SKM-1 treated with dmso at 0.1 percent for 144 hours (cell line): ENCODE results near the gene CASP7.
"Not testable (repeated sequence)": the region's sequence is repeated elsewhere in the genome, so short reads cannot be mapped to it uniquely, and the experiment has no call there.

Experiments used
- DNase-seq: peaks from one replicate; lab custom pipeline; 2025; ENCODE audit not compliant: unreplicated experiment; lab: John Stamatoyannopoulos, UW

CASP7 gene

DNA sequence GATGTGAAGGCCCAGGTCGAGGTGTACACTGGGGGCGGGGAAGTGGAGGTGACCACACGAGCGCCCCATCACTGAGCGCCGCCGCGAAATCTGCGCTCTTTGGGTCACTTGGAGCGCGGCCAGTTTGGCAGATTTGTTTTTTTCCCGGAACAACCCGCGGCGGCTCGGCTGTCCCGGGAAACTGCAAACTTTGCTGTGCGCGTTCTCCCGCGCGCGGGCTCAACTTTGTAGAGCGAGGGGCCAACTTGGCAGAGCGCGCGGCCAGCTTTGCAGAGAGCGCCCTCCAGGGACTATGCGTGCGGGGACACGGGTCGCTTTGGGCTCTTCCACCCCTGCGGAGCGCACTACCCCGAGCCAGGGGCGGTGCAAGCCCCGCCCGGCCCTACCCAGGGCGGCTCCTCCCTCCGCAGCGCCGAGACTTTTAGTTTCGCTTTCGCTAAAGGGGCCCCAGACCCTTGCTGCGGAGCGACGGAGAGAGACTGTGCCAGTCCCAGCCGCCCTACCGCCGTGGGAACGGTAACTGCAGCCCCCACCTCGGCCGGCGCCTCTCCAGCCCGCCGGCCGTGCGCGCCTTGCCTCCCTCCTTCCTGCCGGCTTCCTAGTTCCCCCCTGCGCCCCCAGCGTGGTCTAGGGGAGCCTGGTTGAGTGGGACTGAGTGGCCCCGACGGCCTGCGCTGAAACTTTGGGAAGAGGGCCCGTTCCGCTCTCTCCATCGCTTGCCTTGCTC is at the start of gene CASP7:
TSS of gene CASP7 (plus strand) at position 450 of the 727 bp plus-strand sequence. CDS start 17,582 bp downstream, outside the sequence.
- DNase-seq: peak; percentile 72

DNA sequence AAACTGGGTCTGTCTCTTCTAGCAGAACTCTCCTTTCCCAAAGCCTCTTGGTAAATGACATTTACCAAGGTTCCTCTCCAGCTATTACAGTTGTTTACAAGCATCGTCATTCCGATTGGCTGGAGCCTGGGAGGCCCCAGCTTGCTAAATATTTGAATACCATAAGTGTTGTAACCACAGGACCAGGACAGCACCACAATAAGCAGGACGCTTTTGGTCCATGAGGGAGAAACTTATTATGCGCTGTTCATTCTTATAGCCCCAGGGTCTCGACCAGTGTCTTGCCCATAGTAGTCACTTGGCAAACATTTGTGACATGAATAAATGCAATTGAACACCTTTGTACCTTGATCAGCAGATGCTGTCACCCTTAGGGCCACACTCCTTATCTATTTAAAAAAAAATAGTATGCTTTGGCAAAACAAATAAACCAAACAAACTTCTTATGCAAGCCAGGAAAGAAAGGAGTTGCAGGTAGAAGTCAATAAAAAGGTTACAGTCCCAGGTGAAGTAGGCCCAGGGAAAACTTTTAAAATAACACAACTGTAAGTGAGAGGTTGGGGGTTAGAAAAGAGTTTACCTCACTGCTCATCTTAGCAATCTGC is 48.7 kb upstream of the CASP7 start:
- DNase-seq: no peak

DNA sequence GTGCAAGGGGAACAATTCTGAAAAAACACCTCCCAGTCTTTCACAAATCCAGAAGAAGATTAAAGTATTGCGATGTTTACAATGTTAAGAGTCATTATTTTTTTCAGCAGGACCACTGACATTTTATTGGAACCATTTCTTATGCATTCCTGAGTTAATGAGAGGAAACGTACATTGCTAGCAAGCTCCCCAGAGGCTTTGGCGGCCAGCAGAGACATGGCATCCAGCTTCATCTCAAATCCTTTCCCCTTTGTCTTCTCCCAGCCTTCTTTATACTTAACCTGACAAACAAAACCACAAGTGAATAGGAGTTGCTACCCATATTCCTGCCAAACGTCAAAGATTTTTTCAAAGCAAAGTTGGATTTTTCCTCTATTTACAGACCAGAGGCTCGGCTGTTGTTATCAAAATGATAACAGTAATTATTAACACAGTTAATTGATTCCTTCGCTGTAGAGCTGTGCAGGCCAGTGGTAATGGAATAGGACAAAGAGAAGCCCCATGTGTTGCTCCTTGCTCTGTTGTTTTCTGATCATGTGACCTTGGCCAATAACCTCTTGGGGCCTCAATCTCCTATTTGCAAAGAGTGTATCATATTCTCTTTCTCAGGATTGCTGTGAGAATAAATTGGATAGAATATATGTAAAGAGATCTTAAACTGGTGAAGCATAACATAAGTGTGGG is 47.9 kb upstream of the CASP7 start:
- DNase-seq: no peak

DNA sequence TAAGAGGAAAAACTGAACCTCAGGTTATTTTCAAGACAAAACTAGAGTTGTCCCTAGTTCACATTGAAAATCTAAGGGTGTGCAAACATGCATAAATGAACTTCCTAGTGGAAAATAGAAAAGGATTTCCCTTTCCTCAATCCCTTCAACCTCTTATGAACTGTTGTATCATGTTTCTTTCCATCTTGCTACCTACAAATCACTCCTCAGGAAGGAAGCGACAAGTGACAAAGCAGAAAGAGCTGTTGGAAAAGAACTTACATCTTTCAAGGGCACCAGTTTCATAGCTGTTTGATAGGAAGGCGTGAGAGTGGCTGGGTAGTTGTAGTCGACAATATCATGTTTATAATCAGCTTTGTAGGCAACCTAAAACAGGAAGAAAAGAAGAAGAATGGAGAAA is 39.7 kb upstream of the CASP7 start:
- no peak for DNase-seq

DNA sequence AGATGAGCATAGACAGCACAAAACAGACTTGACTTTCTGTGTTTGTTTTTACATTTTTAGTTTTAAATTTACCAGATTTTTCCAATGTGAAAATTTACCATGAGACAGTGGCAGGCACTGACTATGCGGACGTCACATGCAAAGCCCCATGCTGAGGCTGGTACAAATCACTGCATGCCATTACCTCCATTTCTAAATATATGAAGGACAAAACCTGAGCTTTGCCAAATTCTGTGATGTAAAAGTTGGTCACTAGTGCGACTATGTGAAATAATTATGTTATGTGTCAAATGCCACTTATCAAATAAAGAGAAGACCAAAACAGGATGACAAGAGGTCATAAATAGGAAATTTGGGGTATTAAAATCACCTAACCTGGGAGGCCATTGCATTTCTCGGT is 38.0 kb upstream of the CASP7 start:
- no peak for DNase-seq

DNA sequence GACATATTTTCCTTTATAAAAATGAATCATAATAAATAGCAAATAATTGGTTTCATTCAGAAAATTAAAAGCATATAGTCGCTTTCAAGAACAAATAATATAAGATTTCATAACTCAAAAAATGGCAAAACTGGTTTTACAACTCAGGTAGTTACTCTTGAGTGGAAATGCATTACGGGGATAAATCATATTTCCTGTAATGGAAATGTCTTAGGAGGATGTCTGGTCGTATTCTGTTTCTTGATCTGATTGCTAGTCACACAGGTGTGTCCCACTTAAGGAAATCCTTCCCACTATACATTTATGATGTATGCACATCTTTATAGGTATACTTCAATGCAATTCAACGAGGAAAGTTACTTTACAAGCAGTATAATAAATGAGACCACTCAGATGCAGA is 36.5 kb upstream of the CASP7 start:
- DNase-seq: no peak

DNA sequence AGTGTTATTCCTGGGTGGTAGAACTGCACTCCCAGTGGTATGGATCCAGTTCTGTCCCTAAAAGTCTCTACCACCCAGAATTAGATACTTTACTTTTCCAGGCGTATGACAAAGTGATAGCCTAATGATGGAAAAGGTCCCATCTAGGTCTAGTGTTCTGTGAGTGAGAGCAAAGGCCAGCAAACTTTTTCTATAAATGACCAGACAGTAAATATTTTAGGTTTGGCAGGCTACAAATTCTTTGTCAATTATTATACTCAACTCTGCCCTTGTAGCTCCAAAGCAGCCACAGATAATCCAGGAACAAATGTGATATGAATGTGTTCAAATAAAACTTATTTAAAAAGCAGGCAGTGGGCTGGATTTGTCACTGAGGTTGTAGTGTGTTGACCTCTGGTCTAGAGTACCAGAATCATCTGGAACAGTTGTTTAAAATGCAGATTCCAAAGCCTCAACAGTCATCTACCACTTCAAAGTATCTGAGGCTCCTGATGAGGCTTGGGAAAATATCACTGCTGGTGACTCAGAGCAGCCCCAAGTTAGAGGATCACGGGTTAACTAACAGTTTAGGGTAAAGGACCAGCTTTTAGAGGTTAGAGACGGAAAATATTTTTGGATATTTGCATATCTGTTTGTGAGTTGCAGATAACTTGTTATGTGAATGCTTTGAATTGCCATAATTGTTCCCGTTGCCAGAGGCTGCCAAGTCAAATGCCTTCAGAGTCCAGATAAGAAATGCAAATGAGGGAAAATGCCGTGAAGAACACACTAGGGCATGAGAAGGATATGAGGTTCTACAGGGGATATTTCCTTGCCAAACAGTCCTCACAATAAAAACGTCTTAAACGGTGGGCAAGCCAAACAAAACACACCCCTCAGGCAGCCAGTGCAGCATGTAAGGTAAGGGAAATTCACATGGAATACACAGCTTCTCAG is 35.3 kb upstream of the CASP7 start:
- DNase-seq: no peak

DNA sequence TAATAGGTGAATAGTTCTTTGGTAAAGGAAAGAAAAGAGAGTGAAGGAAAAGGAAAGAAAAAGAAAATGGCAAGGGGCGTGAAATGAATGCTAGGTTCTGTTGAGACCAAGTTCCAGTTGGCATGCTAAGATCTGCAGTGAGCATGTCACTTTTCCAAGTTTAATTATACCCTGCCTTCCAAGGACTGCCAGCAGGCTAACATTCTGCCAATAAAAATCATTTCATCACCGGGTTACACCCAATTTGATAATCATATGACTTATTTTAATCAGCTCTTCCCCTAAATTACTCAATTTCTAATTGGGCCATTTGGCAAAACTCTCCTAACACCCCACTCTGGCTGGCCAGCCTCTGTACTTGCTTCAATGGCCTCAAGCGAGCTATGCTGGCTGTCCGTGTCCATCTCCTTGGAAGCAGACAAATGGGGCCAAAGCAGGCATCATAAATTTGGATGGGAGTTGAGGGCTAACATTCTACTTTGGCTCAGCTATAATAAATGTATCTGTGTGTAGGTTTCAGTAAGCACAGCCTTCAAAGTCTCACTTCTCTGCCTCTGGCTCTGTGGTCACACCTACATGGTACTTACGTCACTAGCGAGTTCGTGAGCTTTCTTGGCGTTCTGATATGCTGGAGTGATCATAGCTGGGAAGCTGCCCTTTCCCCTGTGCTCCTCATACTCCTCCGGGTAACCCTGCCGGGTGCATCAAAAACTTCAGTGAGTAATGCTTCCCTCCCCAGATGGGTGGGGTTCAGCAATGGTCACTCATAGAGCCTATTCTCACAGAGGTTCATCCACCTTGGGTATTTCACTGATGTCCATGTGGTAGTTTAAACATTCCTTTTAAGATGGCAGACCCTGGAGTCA is 33.1 kb upstream of the CASP7 start:
- no peak for DNase-seq

DNA sequence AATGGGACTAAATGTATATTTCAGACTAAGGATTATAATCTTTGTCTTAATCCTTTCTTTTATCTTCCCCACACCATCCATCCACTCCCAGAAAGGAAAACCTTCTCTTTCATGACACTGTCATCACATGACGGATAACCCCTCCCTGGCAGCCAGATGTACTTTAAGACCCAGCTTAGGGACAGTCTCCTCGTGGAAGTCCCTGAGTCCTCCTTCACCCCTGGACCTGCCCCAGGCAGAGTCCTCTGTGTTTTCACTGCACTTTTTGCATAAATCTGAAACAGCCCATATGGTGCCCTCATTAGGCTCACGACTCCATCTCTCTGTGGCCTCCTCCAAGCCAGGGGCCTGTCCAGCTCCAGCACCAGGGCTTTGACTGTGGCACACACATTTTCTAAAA is 31.9 kb upstream of the CASP7 start:
- no peak for DNase-seq

DNA sequence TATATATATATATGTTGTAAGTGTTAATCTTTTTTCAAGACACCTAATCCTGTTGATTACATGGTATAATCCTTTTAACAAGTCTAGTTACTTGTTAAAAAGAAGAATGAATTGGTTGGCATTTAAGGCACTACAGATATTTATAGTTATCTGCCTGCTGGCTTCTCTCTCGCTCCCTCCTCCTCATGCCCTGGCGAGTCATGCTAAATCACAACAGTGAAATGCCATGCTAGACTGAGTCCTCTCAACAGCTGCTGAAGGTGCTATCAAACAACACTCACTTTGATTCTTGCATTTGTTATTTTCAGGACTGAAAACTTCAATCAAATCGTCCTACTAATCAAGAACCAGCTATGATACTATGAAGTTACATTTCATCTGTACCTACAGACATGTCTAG is 31.2 kb upstream of the CASP7 start:
- DNase-seq: no peak

DNA sequence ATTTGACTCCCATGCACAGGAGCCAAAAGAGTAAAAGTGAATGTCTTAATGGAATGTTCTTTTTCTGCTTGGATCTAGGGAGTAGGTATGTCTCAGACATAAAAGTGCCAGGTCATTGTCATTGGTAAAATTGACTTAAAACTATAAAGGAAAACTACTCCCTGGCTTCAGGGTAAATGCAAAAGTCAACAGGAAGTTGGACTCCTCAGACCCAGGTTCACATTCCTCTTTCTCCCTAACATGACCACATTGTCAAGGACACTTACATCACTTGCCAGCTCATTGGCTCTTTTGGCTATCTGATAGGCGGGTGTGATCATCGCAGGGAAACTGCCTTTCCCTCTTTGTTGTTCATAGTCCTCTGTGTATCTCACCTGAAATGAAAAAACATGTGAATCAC is 29.5 kb upstream of the CASP7 start:
- no peak for DNase-seq

DNA sequence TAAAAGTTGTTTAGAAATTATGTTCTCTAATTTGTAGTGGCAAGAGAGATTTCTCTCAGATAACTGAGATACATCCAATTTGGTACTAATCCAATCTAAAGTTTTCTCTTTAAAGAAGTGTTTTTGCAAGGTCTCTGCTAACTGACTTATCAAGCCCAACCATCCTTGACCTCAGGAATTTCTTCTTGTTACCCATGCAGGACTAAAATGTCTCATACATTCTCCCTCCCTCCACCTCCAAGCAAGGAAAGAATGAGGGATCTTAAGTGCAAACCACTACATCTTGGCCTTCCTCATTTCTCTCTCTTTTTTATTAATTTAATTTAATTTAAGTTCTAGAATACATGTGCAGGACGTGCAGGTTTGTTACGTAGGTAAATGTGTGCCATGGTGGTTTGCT is 28.7 kb upstream of the CASP7 start:
- DNase-seq: no peak

DNA sequence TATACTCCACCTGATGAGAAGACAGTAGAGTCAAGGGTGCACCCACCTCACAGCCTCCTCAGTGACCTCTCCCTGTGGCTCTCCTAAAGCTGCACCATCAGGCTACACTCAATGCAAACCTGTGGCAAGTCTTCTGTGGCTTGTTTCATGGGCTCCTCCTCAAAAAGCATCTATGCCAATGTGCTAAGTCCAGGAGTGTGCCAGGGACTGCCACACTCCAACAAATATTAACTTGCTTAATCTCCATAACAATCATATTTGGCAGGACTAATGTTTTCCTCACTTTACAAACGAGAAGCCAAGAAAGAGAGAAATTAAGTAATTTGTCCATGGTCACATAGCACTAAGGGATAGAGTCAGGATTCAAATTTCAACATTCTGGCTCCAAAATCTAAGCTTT is 27.8 kb upstream of the CASP7 start:
- DNase-seq: no peak

DNA sequence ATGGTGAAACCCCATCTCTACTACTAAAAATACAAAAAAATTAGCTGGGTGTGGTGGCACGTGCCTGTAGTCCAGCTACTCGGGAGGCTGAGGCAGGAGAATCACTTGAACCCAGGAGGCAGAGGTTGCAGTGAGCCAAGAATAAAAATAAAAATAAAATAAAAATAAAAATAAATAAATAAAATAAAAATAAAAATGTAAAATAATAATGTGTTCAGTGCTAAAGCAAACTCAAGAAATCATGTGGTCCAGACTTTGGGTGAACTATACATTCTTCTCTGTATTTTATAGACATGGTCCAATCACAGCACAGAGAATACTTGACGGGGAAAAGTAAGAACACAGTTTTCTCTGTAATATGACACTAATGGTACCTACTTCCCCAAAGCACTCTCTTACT is 27.3 kb upstream of the CASP7 start:
- not testable (repeated sequence) for DNase-seq

DNA sequence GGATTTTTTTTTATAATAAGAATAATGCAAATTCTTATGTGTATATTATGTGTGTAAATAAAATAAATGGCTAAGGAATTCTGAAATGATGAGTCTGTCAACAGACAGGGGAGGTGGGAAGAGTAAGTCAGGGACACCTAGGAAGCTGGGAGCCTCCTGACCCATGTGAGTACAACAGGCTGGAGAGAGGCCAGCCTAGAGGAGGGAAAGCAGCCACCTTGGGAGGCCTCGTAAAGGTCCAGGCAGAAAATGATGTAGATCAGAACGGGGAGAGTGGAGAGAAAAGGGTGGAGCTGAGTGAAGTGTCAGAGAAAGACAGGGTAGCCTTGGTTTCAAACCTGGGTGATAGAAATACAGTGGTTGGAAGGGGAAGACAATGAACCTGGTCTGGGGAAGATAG is 22.8 kb upstream of the CASP7 start:
- DNase-seq: no peak

DNA sequence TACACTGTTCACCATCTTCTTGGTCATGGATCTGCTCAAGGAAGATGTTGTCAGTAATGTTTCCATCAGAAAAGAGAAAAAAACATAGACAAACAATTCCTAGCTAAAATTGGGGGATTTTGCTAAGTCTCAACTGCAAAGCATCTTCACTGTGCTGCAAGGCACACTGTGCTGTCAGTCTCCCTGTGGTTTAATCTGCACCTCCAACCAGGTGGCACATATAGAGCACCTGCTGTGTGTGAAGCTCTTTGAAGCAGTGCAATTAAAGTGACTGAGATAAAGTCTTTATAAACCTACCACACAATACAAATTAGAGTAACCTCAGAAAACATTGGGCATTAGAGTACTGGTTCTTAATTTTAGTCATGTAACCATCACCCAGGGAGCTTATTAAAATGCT is 22.2 kb upstream of the CASP7 start:
- no peak for DNase-seq

DNA sequence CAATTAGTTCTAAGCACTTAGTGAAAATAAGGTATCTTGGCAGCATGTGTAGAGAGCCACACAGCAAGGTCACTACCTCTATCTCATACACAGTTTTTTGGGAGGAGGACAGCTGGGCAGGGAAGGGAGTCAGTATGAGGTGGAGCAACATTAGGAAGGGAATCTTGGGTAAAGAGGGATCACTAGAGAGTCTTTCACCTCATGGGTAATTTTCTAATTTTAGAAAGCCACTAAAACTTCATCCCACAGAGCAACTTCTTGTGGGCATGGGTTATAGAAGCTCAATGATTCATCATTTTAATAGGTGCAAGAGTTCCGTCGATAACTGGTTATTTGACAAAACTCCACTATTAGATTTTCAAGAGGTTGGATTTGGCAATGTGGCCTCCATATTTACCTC is 18.4 kb upstream of the CASP7 start:
- no peak for DNase-seq

DNA sequence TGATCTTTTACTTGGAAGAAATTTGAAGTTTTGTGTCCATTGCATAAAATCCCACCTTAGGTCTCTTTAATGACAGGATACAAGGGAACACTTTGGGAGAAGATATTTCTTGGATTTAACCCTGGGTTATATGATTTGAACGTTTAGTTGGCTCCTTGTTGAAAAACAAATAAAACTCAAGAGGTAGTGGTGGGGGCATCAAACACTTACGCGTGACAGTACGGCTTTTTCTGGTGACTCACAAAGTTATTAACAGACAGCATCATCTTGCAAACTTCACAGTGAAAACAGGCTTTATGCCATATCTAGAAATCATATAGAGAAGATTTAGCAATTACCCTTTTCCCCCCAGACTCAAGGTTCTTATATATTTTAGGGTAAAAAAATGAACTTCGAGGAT is 16.6 kb upstream of the CASP7 start:
- no peak for DNase-seq

DNA sequence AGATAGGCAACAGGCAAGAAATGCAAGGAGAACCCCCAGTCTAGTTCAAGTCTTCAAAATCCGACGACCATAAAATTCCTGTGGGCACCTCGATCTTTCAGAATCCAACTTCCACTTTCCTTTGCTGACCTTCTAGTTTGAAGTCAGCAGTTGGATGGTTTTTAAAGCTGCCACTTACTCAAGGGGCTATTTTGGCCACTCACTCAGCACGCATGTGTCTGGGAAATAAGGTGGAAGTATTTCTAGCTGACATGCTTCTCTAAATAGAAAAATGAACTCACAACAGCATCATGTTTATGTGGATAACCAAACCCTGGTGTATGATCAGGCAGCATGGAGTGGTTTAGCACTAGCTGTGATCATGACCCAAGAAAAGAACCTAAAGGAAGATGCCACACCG is 15.8 kb upstream of the CASP7 start, which contains the start of gene NRAP:
TSS of gene NRAP (minus strand) at position 134 of the 400 bp plus-strand sequence. CDS start 159 bp downstream, outside the sequence.
- no peak for DNase-seq

DNA sequence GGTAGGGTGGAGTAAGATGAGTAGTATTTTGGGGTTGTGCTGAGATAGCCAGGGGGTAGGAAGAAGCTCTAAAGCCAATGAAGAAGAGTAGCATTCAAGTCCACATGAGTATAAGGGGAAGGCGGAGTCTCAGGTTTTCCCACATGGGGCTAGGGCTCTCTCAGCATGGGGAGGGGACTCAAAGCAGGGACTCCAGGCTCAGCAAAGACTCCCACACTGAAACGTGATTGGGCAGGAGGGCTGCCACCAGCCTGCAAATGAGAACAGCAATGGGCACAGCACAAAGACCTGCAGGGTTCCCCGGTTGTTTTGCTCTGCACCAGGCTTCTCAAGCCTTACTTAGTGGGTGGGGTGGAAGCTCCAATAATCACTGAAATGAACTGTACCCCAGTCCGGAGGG is 14.4 kb upstream of the CASP7 start:
- no peak for DNase-seq
